NT2/D1 (cell line): Measurements from ENCODE around the gene ZNF695.
A peak's percentile ranks its signal among the peaks of the same experiment; 100 is the strongest.

Experiments
- DNase-seq: peaks from one replicate; pipeline ENCODE4 v3.0.0-alpha.2; 2011; ENCODE audit warnings: low read depth, low spot score
- H3K27me3 ChIP-seq: 2 replicates; pipeline ENCODE4 v1.6.0; 2011; ENCODE audit warnings: mild to moderate bottlenecking; ENCODE audit not compliant: insufficient read length, insufficient read depth
- H3K36me3 ChIP-seq: 2 replicates; pipeline ENCODE4 v1.6.1; 2011; ENCODE audit warnings: mild to moderate bottlenecking, low read length, mixed read lengths; ENCODE audit not compliant: insufficient read depth, insufficient read length
- H3K4me1 ChIP-seq: 2 replicates; pipeline ENCODE4 v1.5.1; 2011; ENCODE audit not compliant: insufficient read depth, insufficient read length
- H3K4me3 ChIP-seq: 2 replicates; pipeline ENCODE4 v1.5.1; 2011; ENCODE audit warnings: low read depth; ENCODE audit not compliant: insufficient read length
- H3K9ac ChIP-seq: 2 replicates; pipeline ENCODE4 v1.6.0; 2011; ENCODE audit warnings: low read depth; ENCODE audit not compliant: insufficient read length
- H3K9me3 ChIP-seq: 2 replicates; pipeline ENCODE4 v1.5.1; 2011; ENCODE audit warnings: mild to moderate bottlenecking, low read length; ENCODE audit not compliant: insufficient read depth
- SUZ12 ChIP-seq: IDR thresholded peaks from 2 replicates; pipeline ENCODE4 v1.6.1; 2011; ENCODE audit not compliant: insufficient read length, insufficient read depth; ENCODE audit errors: extremely low read depth
- YY1 ChIP-seq: IDR thresholded peaks from 2 replicates; pipeline ENCODE4 v1.6.1; 2011; ENCODE audit not compliant: insufficient read length, insufficient read depth
- ZNF274 ChIP-seq: IDR thresholded peaks from 2 replicates; pipeline ENCODE4 v1.6.1; 2011; ENCODE audit warnings: mild to moderate bottlenecking, low read depth, low read length

The ZNF695 gene

GRCh38 chr1:246971969-246972368 lies 35.9 kb downstream of the ZNF695 start:
- peaks cover 14% of the 10 kb centered on the region for H3K36me3 ChIP-seq
- TF ChIP-seq SUZ12 (no peak), YY1 (no peak), ZNF274 (no peak)
- H3K4me3 ChIP-seq = no peak overlapping the region
- no peak for DNase-seq
- H3K4me1 ChIP-seq = no peaks in the 10 kb centered on the region
- peaks cover 91% of the 10 kb centered on the region for H3K9me3 ChIP-seq
- no peak overlapping the region for H3K9ac ChIP-seq
- H3K27me3 ChIP-seq = no peaks in the 10 kb centered on the region

- Histone ChIP-seq H3K4me1 (no peaks in the 10 kb centered on the region), H3K36me3 (peaks cover 16% of the 10 kb centered on the region), H3K9me3 (peaks cover 89% of the 10 kb centered on the region), H3K9ac (no peak overlapping the region), H3K27me3 (no peaks in the 10 kb centered on the region), H3K4me3 (no peak overlapping the region)
- peak; percentile 49 for DNase-seq
- TF ChIP-seq YY1 (no peak), ZNF274 (no peak), SUZ12 (no peak)
These were observed 36.7 kb downstream of the ZNF695 start for GRCh38 chr1:246971090-246971721.

GRCh38 chr1:246969621-246970020 lies 38.2 kb downstream of the ZNF695 start:
- Histone ChIP-seq H3K9ac (no peak overlapping the region), H3K4me1 (no peaks in the 10 kb centered on the region), H3K9me3 (peaks cover 74% of the 10 kb centered on the region), H3K4me3 (no peak overlapping the region), H3K27me3 (no peaks in the 10 kb centered on the region), H3K36me3 (peaks cover 17% of the 10 kb centered on the region)
- DNase-seq = no peak
- no peak for TF ChIP-seq SUZ12
- no peak for TF ChIP-seq YY1
- TF ChIP-seq ZNF274 = no peak

DNA sequence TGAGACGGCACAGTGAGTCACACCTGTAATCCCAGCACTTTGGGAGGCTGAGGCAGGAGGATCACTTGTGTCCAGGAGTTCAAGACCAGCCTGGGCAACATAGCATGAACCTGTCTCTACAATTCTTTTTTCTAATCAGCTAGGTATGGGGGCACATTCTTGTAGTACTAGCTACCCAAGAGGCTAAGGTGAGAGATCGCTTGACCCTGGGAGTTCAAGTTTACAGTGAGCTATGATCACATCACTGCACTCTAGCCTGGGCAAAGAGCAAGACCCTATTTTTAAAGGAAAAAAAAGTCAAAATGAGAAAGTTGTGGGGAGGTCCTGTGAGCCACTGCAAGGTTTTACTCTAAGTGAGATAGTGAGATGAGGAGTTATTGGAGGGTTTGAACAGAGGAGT lies 41.4 kb downstream of the ZNF695 start:
- DNase-seq = no peak
- peaks cover 28% of the 10 kb centered on the region for H3K36me3 ChIP-seq
- no peaks in the 10 kb centered on the region for H3K4me1 ChIP-seq
- H3K27me3 ChIP-seq = no peaks in the 10 kb centered on the region
- H3K9me3 ChIP-seq = peaks cover 44% of the 10 kb centered on the region
- no peak overlapping the region for H3K4me3 ChIP-seq
- TF ChIP-seq YY1 (no peak), SUZ12 (no peak), ZNF274 (no peak)
- H3K9ac ChIP-seq = no peak overlapping the region

GRCh38 chr1:246959944-246960693 lies 47.7 kb downstream of the ZNF695 start:
- Histone ChIP-seq H3K36me3 (peaks cover 40% of the 10 kb centered on the region), H3K4me1 (no peaks in the 10 kb centered on the region), H3K27me3 (no peaks in the 10 kb centered on the region), H3K4me3 (no peak overlapping the region), H3K9me3 (no peaks in the 10 kb centered on the region), H3K9ac (no peak overlapping the region)
- no peak for DNase-seq
- TF ChIP-seq ZNF274 (no peak), YY1 (no peak), SUZ12 (no peak)

GRCh38 chr1:246954126-246954525 lies 53.7 kb downstream of the ZNF695 start:
- Histone ChIP-seq H3K4me3 (no peak overlapping the region), H3K9me3 (no peaks in the 10 kb centered on the region), H3K27me3 (no peaks in the 10 kb centered on the region), H3K4me1 (no peaks in the 10 kb centered on the region), H3K9ac (no peak overlapping the region), H3K36me3 (peaks cover 16% of the 10 kb centered on the region)
- no peak for DNase-seq
- TF ChIP-seq ZNF274 (no peak), SUZ12 (no peak), YY1 (no peak)

- Histone ChIP-seq H3K36me3 (peaks cover 9% of the 10 kb centered on the region), H3K9me3 (no peaks in the 10 kb centered on the region), H3K4me1 (no peaks in the 10 kb centered on the region), H3K9ac (no peak overlapping the region), H3K27me3 (no peaks in the 10 kb centered on the region), H3K4me3 (no peak overlapping the region)
- TF ChIP-seq ZNF274 (no peak), SUZ12 (no peak), YY1 (no peak)
- DNase-seq = no peak
These were observed 56.4 kb downstream of the ZNF695 start for GRCh38 chr1:246951413-246951812.
